ENCODE measurements around the gene CCDC183. TPM values are rescaled to one million over a fixed set of nuclear protein-coding genes. Genes with fewer than 3 reads are reported as not detected.
A peak's percentile ranks its signal among the peaks of the same experiment; 100 is the strongest.

CCDC183 gene
- polyA plus RNA-seq, 3 donors, result 0.54 to 2.1 TPM; not detected in 1

DNA sequence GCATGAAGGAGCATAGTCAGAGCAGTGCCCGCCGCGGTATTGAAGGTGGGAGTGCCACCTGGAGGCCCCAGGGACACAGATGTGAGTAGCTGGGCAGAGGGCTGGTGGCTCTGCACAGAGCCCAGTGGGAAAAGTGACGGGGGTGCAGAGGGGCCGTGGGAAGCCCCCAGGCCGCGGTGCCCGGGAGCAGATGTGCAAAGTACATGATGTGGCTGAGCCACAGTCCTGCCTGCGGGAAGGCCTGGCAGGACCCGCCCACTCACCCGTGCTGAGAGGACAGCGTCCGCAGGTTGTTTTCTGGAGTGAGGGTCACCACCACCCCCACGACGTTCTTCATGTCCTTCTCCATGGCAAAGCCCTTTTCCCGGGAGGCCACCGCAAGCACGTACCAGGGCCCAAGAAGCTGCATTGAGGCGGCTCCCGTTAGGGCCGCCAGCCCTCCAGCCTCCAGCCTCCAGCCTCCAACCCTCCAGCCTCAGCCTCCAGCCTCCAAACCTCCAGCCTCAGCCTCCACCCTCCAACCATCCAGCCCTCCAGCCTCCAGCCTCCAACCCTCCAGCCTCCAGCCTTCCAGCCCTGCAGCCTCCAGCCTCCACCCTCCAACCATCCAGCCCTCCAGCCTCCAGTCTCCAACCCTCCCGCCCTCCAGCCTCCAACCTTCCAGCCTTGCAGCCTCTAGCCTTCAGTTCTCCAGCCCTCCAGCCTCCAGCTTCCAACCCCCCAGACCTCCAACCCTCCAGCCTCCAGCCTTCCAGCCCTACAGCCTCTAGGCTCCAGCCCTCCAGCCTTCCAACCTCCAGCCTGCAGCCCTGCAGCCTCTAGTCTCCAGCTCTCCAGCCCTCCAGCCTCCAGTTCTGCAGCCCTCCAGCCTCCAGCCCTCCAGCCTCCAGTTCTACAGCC is 48.7 kb upstream of the CCDC183 start:
- H3K4me3 Mint-ChIP-seq, result peak overlapping the region in 1 of 2 donors; percentile 42
- Histone ChIP-seq H4K20me1 (ENCODE audit: insufficient read depth, low read length) (no peaks in the 10 kb centered on the region), H3K36me3 (replicated peaks in 1 of 2; ENCODE audit: control insufficient read depth in 1 of 2, insufficient read depth in 2 of 2, low read length in 2 of 2) (no peaks in the 10 kb centered on the region), H3K27me3 (ENCODE audit: control insufficient read depth in 2 of 2, insufficient read depth in 2 of 2, low read length in 2 of 2) (peaks cover 0 to 6% of the 10 kb centered on the region in 2 donors), H3K9me3 (replicated peaks in 1 of 2; ENCODE audit: control insufficient read depth in 1 of 2, insufficient read depth in 1 of 2, low read length in 2 of 2) (peaks cover 11 to 14% of the 10 kb centered on the region in 2 donors), H3K4me3 (replicated peaks in 1 of 3; ENCODE audit: low read depth in 2 of 3, low read length in 3 of 3) (no peak overlapping the region), H3K27ac (ENCODE audit: low read depth in 1 of 2, low read length in 2 of 2) (no peak overlapping the region), H3K9ac (ENCODE audit: insufficient read depth, low read length, poor library complexity, severe bottlenecking) (no peak overlapping the region), H2AFZ (ENCODE audit: insufficient read depth, low read depth, low read length, poor library complexity, severe bottlenecking) (no peak overlapping the region), H3K79me2 (ENCODE audit: insufficient read depth, low read length) (no peaks in the 10 kb centered on the region), H3K4me2 (replicated peaks; ENCODE audit: extremely low read depth, low read length, poor library complexity, severe bottlenecking) (no peak overlapping the region), H3K4me1 (ENCODE audit: control insufficient read depth in 1 of 2, insufficient read depth in 2 of 2, low read length in 2 of 2) (no peaks in the 10 kb centered on the region)
- peaks cover 10% of the 10 kb centered on the region for H3K4me1 Mint-ChIP-seq
- peaks cover 9 to 45% (median 15%) of the 10 kb centered on the region in 3 donors for H3K27me3 Mint-ChIP-seq (ENCODE audit: low read depth in 3 of 3)
- WGBS (ENCODE audit: insufficient coverage), result 93% methylated on average over 22 of the region's 22 CpGs
- H3K36me3 Mint-ChIP-seq, result no peaks in the 10 kb centered on the region
- intact Hi-C loops (cut with micrococcal nuclease), result no loop called here
- TF ChIP-seq, protein P1, sequence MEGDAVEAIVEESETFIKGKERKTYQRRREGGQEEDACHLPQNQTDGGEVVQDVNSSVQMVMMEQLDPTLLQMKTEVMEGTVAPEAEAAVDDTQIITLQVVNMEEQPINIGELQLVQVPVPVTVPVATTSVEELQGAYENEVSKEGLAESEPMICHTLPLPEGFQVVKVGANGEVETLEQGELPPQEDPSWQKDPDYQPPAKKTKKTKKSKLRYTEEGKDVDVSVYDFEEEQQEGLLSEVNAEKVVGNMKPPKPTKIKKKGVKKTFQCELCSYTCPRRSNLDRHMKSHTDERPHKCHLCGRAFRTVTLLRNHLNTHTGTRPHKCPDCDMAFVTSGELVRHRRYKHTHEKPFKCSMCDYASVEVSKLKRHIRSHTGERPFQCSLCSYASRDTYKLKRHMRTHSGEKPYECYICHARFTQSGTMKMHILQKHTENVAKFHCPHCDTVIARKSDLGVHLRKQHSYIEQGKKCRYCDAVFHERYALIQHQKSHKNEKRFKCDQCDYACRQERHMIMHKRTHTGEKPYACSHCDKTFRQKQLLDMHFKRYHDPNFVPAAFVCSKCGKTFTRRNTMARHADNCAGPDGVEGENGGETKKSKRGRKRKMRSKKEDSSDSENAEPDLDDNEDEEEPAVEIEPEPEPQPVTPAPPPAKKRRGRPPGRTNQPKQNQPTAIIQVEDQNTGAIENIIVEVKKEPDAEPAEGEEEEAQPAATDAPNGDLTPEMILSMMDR (IDR thresholded peaks at IDR 0.05), result no peak
- DNase-seq, result no peak
- no peak overlapping the region for H3K27ac Mint-ChIP-seq
- peaks cover 10 to 18% (median 16%) of the 10 kb centered on the region in 7 donors for H3K9me3 Mint-ChIP-seq

DNA sequence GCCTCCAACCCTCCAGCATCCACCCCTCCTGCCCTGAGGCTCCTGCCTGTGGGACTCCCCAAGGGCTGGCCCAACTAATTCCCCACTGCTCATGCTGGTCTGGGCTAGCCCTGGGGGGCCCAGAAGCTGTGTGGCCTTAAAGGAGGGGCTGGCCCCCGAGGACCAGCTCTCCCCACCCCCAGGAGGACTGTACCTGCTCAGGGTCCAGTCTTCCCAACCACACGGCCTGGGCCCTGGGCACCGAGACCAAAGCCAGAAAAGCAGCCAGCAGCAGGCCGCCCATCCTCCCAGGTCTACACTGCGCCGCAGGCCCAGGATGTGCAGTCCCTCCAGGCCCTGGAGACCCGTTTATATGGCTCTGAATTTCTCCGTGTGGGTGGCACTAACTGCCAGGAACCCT is 47.9 kb upstream of the CCDC183 start, which contains the start of gene LCN6:
LCN6 (minus strand) TSS at position 325 of the 400 bp plus-strand sequence; CDS start at position 283, 42 bp downstream.
- Histone ChIP-seq H3K4me2 (replicated peaks; ENCODE audit: extremely low read depth, low read length, poor library complexity, severe bottlenecking) (no peak within 1 kb of the TSS), H3K4me1 (ENCODE audit: control insufficient read depth in 1 of 2, insufficient read depth in 2 of 2, low read length in 2 of 2) (no peaks in the 10 kb centered on the region)

More for the DNA sequence above, 47.9 kb upstream of the CCDC183 start, which contains the start of gene LCN6:
- intact Hi-C loops (cut with micrococcal nuclease), result no loop called here
- H3K9ac ChIP-seq (ENCODE audit: insufficient read depth, low read length, poor library complexity, severe bottlenecking), result no peak within 1 kb of the TSS
- H3K27ac Mint-ChIP-seq, result peak within 1 kb of the TSS in 1 of 7 donors; percentile 63
- H3K27me3 ChIP-seq (ENCODE audit: control insufficient read depth in 2 of 2, insufficient read depth in 2 of 2, low read length in 2 of 2), result no peaks in the 10 kb centered on the region
- H3K27ac ChIP-seq (ENCODE audit: low read depth in 1 of 2, low read length in 2 of 2), result no peak within 1 kb of the TSS
- H3K4me3 ChIP-seq (replicated peaks in 1 of 3; ENCODE audit: low read depth in 2 of 3, low read length in 3 of 3), result no peak within 1 kb of the TSS
- TF ChIP-seq, protein P1 (IDR thresholded peaks at IDR 0.05), result no peak
- WGBS (ENCODE audit: insufficient coverage), result 78% methylated on average over 8 of the region's 8 CpGs
- no peak for DNase-seq
- peaks cover 10% of the 10 kb centered on the region for H3K4me1 Mint-ChIP-seq
- H3K27me3 Mint-ChIP-seq (ENCODE audit: low read depth in 3 of 3), result peaks cover 8 to 42% (median 9%) of the 10 kb centered on the region in 3 donors
- no peaks in the 10 kb centered on the region for H4K20me1 ChIP-seq (ENCODE audit: insufficient read depth, low read length)
- H3K36me3 ChIP-seq (replicated peaks in 1 of 2; ENCODE audit: control insufficient read depth in 1 of 2, insufficient read depth in 2 of 2, low read length in 2 of 2), result no peaks in the 10 kb centered on the region
- H3K9me3 ChIP-seq (replicated peaks in 1 of 2; ENCODE audit: control insufficient read depth in 1 of 2, insufficient read depth in 1 of 2, low read length in 2 of 2), result peaks cover 16% of the 10 kb centered on the region in 2 donors
- no peaks in the 10 kb centered on the region for H3K79me2 ChIP-seq (ENCODE audit: insufficient read depth, low read length)
- H3K36me3 Mint-ChIP-seq, result no peaks in the 10 kb centered on the region
- no peak within 1 kb of the TSS for H3K4me3 Mint-ChIP-seq
- peaks cover 14 to 24% (median 23%) of the 10 kb centered on the region in 7 donors for H3K9me3 Mint-ChIP-seq
- no peak within 1 kb of the TSS for H2AFZ ChIP-seq (ENCODE audit: insufficient read depth, low read depth, low read length, poor library complexity, severe bottlenecking)
